Gastrocnemius medialis (tissue), 4 donors: Measurements from ENCODE around the gene YWHAB. TPM values are rescaled to one million over a fixed set of nuclear protein-coding genes. Genes with fewer than 3 reads are reported as not detected.

Experiments used
- ATAC-seq, 2 donors: fragments of 150-250 bp; one replicate each; pipeline ENCODE4 v1.9.1; 2016
- DNase-seq, 2 donors: peaks; one replicate each; pipeline ENCODE4 v3.0.0-alpha.2; 2019
- H3K27ac ChIP-seq, 4 donors: fragments of 200-600 bp; sonication (generic); 1 replicate in 1 of 4; 2 replicates in 3 of 4; pipeline ENCODE4 v1.5.1; 2016 to 2018; ENCODE audit warnings: mild to moderate bottlenecking in 2 of 4, moderate library complexity in 1 of 4
- H3K27me3 ChIP-seq, 3 donors: fragments of 200-600 bp; sonication (generic) in 2 of 3; 1 replicate in 1 of 3; 2 replicates in 2 of 3; pipeline versions ENCODE4 v1.5.1 to v1.6.0; 2016 to 2019; ENCODE audit warnings: mild to moderate bottlenecking in 1 of 3, moderate library complexity in 1 of 3
- H3K36me3 ChIP-seq, 2 donors: fragments of 200-600 bp; sonication (generic) in 1 of 2; one replicate each; pipeline ENCODE4 v1.5.1; 2017 to 2018
- H3K4me1 ChIP-seq, 2 donors: fragments of 200-600 bp; sonication (generic) in 1 of 2; one replicate each; pipeline ENCODE4 v1.5.1; 2016 to 2017; ENCODE audit warnings: mild to moderate bottlenecking in 2 of 2
- H3K4me3 ChIP-seq, 4 donors: fragments of 200-600 bp; sonication (generic) in 3 of 4; 1 replicate in 1 of 4; 2 replicates in 3 of 4; pipeline ENCODE4 v1.5.1; 2016 to 2019; ENCODE audit warnings: mild to moderate bottlenecking in 2 of 4
- H3K9me3 ChIP-seq, 3 donors: fragments of 200-600 bp; sonication (generic) in 2 of 3; 1 replicate in 1 of 3; 2 replicates in 2 of 3; pipeline ENCODE4 v1.5.1; 2016 to 2019
- CTCF ChIP-seq, 5 experiments: fragments of 450-650 bp in 3 of 5; fragments of 200-600 bp in 2 of 5; sonication (generic) in 2 of 5; IDR thresholded peaks in 4 of 5; conservative IDR thresholded peaks in 1 of 5; 1 replicate in 4 of 5; 2 replicates in 1 of 5; pipeline ENCODE4 v1.5.1; 2016 to 2019; ENCODE audit warnings: antibody characterized with exemption in 5 of 5, mild to moderate bottlenecking in 3 of 5, moderate library complexity in 3 of 5
- POLR2A ChIP-seq, 2 donors: fragments of 450-650 bp; IDR thresholded peaks; one replicate each; pipeline ENCODE4 v1.6.1; 2017; ENCODE audit warnings: antibody characterized with exemption in 2 of 2, mild to moderate bottlenecking in 2 of 2, moderate library complexity in 2 of 2
- in situ Hi-C, 4 donors: fragments of 200-750 bp; cut with MboI; loops; one replicate each; pipeline versions ENCODE4 v1.15.0 to v1.8.0; 2017; ENCODE audit warnings: low sequenced_read_pairs in 4 of 4
- intact Hi-C: fragments of 100-400 bp; cut with DNase I; formaldehyde crosslinking; loops from one replicate; pipeline ENCODE4 v1.15.1; 2023; ENCODE audit warnings: low total_unique reads
- total RNA-seq, 4 donors: library from RNA; depleted of rRNA; stranded (reverse); fragments of >200 nt; gene quantifications; one replicate each; pipeline versions ENCODE4 v1.1.0 to v1.2.3, GENCODE V29; 2016

The YWHAB gene
- 10 to 100 TPM; 73.2 to 77.9 (median 75.2) TPM for total RNA-seq

DNA sequence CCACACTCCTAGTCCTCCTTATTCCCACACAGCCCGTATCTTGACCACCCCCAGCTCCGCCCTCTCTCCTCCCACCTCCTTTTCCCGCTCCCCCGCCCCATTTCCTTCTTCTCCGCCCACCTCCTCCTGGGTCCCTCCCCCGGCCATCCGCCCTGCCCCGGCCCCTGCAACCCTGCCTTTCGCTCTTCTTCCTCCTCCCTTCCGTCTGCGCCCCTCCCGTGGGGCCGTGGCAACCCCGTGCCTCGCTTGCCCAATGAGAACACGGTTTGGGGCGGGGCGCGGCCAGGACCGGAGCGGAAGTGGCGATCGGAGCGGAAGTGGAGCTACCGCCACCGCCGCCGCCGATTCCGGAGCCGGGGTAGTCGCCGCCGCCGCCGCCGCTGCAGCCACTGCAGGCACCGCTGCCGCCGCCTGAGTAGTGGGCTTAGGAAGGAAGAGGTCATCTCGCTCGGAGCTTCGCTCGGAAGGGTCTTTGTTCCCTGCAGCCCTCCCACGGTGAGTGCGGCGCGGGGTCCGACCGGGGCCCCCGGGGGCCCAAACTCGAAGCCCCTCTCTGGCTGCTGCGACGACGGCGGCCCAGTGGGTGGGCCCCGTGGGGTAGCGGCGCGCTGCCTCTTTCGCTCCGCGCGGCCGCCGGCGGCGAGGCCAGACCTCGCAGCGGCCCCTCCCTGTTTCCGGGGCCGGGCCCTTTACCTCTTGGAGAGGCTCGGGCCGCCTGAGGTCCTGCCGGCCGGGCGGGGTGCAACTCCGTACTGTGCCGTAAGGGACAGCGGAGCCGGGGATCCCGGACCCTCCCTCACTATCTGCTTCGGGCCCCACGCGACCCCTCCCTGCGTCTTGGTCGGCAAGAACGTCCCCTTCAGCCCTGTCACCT, at the start of gene YWHAB:
YWHAB (plus strand) TSS at position 314 of the 874 bp plus-strand sequence. CDS start 15,829 bp downstream, outside the sequence.
- peak; percentile 97 for DNase-seq
- Histone ChIP-seq H3K9me3 (no peaks in the 10 kb centered on the region), H3K36me3 (no peaks in the 10 kb centered on the region), H3K4me3 (peak within 1 kb of the TSS; percentile 74 to 96 (median 80)), H3K27ac (peak within 1 kb of the TSS; percentile 84 to 97 (median 92)), H3K4me1 (peaks cover 29 to 39% of the 10 kb centered on the region in 2 donors), H3K27me3 (no peaks in the 10 kb centered on the region)
- in situ Hi-C loops = no loop called here
- peak; percentile 97 to 98 for ATAC-seq
- intact Hi-C loops = loop anchor here (2.0 to 10.0 kb wide), 2 partner anchors 75 to 671 kb away; partner anchors contain the start of genes OSER1 and TOMM34
- TF ChIP-seq POLR2A (IDR thresholded peaks at IDR 0.05) (peak; percentile 70 to 80), CTCF (IDR thresholded peaks at IDR 0.05 in 4 of 5, conservative IDR thresholded peaks at IDR 0.05 in 1 of 5) (peak in 3 of 5 experiments; percentile 8 to 19 (median 9))

DNA sequence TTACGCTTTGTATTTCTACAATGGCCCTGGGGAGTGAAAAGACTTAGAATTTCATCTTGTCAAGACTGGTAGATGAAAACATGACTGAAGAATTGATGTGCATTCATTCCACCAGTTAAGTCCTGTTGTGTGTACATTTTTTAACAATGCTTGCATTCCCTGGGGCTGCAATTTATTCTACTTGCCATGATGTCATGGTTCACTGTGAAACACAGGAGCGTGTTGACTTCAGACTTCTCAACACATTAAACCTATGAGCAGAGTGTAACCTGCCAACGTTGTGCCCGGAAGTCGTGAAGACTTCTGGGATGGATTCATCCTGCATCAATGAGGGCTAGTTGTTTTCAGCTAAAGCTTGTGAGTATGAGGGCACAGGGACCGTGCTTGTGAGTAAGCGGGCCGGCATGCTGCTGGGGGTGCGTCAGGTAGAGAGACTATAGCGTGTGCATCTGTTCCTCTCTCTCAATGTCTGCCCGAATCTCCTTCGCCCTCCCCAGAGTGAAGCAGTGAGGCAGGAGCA, 48.8 kb upstream of the YWHAB start:
- Histone ChIP-seq H3K9me3 (no peaks in the 10 kb centered on the region), H3K4me1 (no peaks in the 10 kb centered on the region), H3K27ac (no peak overlapping the region), H3K4me3 (no peak overlapping the region), H3K36me3 (no peaks in the 10 kb centered on the region), H3K27me3 (peaks cover 5 to 13% (median 5%) of the 10 kb centered on the region in 3 donors)
- intact Hi-C loops (no loop called here), in situ Hi-C loops (no loop called here)
- no peak for ATAC-seq
- TF ChIP-seq POLR2A (IDR thresholded peaks at IDR 0.05) (no peak), CTCF (IDR thresholded peaks at IDR 0.05 in 4 of 5, conservative IDR thresholded peaks at IDR 0.05 in 1 of 5) (no peak)
- no peak for DNase-seq

DNA sequence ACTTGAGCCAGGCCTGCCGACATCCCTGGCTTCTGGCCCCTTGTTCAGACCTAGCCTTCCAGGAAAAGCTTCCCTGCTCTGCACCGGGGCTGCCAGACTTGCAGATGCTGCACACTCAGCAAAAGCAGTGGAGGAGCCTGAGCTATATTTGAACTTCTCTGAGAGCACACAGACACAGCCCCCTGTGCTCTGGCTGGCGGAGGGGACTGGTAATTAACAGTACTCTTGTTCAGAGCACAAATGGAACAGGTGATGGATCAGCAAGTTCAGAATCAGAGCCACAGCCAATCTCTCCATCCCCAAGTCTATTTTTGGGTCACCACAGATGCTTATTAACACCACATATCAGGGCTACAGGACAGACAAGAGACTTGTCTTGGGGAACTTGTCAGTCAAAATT, 47.6 kb upstream of the YWHAB start:
- Histone ChIP-seq H3K4me3 (no peak overlapping the region), H3K4me1 (no peaks in the 10 kb centered on the region), H3K36me3 (no peaks in the 10 kb centered on the region), H3K27me3 (peaks cover 5 to 13% (median 5%) of the 10 kb centered on the region in 3 donors), H3K27ac (no peak overlapping the region), H3K9me3 (no peaks in the 10 kb centered on the region)
- intact Hi-C loops (no loop called here), in situ Hi-C loops (no loop called here)
- TF ChIP-seq POLR2A (IDR thresholded peaks at IDR 0.05) (no peak), CTCF (IDR thresholded peaks at IDR 0.05 in 4 of 5, conservative IDR thresholded peaks at IDR 0.05 in 1 of 5) (no peak)
- ATAC-seq = no peak
- no peak for DNase-seq

- no peak for ATAC-seq
- TF ChIP-seq CTCF (IDR thresholded peaks at IDR 0.05 in 4 of 5, conservative IDR thresholded peaks at IDR 0.05 in 1 of 5) (no peak), POLR2A (IDR thresholded peaks at IDR 0.05) (no peak)
These were observed 47.0 kb upstream of the YWHAB start for GRCh38 chr20:44838521-44838920.

More at GRCh38 chr20:44838521-44838920, 47.0 kb upstream of the YWHAB start:
- Histone ChIP-seq H3K9me3 (no peaks in the 10 kb centered on the region), H3K27me3 (peaks cover 5 to 17% (median 5%) of the 10 kb centered on the region in 3 donors), H3K36me3 (no peaks in the 10 kb centered on the region), H3K4me1 (no peaks in the 10 kb centered on the region), H3K27ac (no peak overlapping the region), H3K4me3 (no peak overlapping the region)
- no peak for DNase-seq
- in situ Hi-C loops = no loop called here
- intact Hi-C loops = no loop called here
